Measurements from ENCODE around the gene PTGES. TPM values are rescaled to one million over a fixed set of nuclear protein-coding genes. Genes with fewer than 3 reads are reported as not detected.

The PTGES gene
- total and polyA plus RNA-seq, 9 of the 15 experiments (the other 6 are each of a cell fraction or from before 2014, with no cell fraction given), result 0.13 TPM; not detected in 8

- TF ChIP-seq TRIM25 (IDR thresholded peaks at IDR 0.05; ENCODE audit: borderline replicate concordance), result no peak
- TF ChIP-seq BCL6 (CRISPR knock-in tag; IDR thresholded peaks at IDR 0.05), result no peak
- no peak for TF ChIP-seq HOXB6 (CRISPR knock-in tag; IDR thresholded peaks at IDR 0.05; ENCODE audit: borderline replicate concordance)
- no peak for TF ChIP-seq NBN (IDR thresholded peaks at IDR 0.05; ENCODE audit: low read depth)
- no peak for TF ChIP-seq FOSL1 (tag; conservative IDR thresholded peaks at IDR 0.05)
- TF ChIP-seq MYBL2 (IDR thresholded peaks at IDR 0.05; ENCODE audit: low read depth), result no peak
- no peak for TF ChIP-seq MYBL2 (CRISPR knock-in tag; IDR thresholded peaks at IDR 0.05; ENCODE audit: borderline replicate concordance)
- TF ChIP-seq CBX3 (IDR thresholded peaks at IDR 0.05; ENCODE audit: borderline replicate concordance in 1 of 2, low read length in 2 of 2), result 0 out of 3 replicates have a peak, but pooled peaks of 1 of the 2 experiments have one; percentile 34
- no peak for TF ChIP-seq ZNF174 (CRISPR knock-in tag; IDR thresholded peaks at IDR 0.05)
- no peak for TF ChIP-seq ETV6 (IDR thresholded peaks at IDR 0.05; ENCODE audit: borderline replicate concordance in 1 of 2, low read depth in 2 of 2, low read length in 1 of 2)
- no peak for TF ChIP-seq ETV6 (CRISPR knock-in tag; IDR thresholded peaks at IDR 0.05; ENCODE audit: borderline replicate concordance)
- no peak for TF ChIP-seq ZC3H4 (CRISPR knock-in tag; IDR thresholded peaks at IDR 0.05; ENCODE audit: borderline replicate concordance)
- no peak for TF ChIP-seq ZBTB9 (CRISPR knock-in tag; IDR thresholded peaks at IDR 0.05)
- no peak for TF ChIP-seq CTCFL (IDR thresholded peaks at IDR 0.05; ENCODE audit: borderline replicate concordance, insufficient read depth, low read depth, low read length, poor library complexity, severe bottlenecking)
- TF ChIP-seq ZNF511 (CRISPR knock-in tag; IDR thresholded peaks at IDR 0.05), result peak; percentile 27; the same call in 1 of the 2 replicates
- TF ChIP-seq ZNF609 (CRISPR knock-in tag; IDR thresholded peaks at IDR 0.05; ENCODE audit: borderline replicate concordance), result no peak
Measured at GRCh38 chr9:129720865-129721545, 31.8 kb downstream of the PTGES start (continued).
